GM12892 (cell line): ENCODE data around the gene UBL7.

Experiments
- POLR2A ChIP-seq: IDR thresholded peaks from 2 replicates; pipeline ENCODE4 v1.6.1; 2011; ENCODE audit warnings: low read depth, low read length, control low read depth
- POLR2AphosphoS5 ChIP-seq: IDR thresholded peaks from 2 replicates; pipeline ENCODE4 v1.6.1; 2011; ENCODE audit warnings: low read depth, low read length, control low read depth
- TAF1 ChIP-seq: IDR thresholded peaks from 2 replicates; pipeline ENCODE4 v1.6.1; 2011; ENCODE audit warnings: low read depth, mild to moderate bottlenecking, control low read depth, low read length, borderline replicate concordance

DNA sequence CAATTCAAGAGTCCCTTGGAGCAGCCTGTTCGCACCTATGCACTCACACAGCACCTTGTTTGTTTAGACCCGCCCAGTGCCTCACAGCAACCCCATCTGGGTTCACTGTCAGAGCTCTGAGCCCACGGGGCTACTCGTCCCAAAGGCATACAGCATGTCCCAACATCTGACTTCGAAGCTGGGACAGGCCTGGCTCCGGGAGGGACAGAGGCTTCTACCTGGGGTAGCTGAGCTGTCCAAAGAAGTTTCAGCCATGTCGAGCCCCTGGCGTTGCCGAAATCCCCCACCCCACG is 64.9 kb downstream of the UBL7 start:
- no peak for TF ChIP-seq POLR2AphosphoS5
- no peak for TF ChIP-seq POLR2A
- TF ChIP-seq TAF1: no peak
